ENCODE results near the gene MRPS23. TPM values are rescaled to one million over a fixed set of nuclear protein-coding genes. Genes with fewer than 3 reads are reported as not detected.

The MRPS23 gene
- total RNA-seq: 24.3 and 38.6 TPM in 2 replicates

GRCh38 chr17:57849874-57850754 is at the start of gene MRPS23:
Gene MRPS23 (minus strand): TSS chr17:57850044. CDS start chr17:57850010, 34 bp downstream.

Other genes with a start within 250 kb of the MRPS23 start
- not detected in 2 replicates for gene CCDC182, start 104.7 kb downstream of the MRPS23 start, total RNA-seq
- 5.8 and 6.0 TPM in 2 replicates for gene CUEDC1, start 105.4 kb upstream of the MRPS23 start, total RNA-seq
- 21.9 and 26.0 TPM in 2 replicates for gene VEZF1, start 138.2 kb upstream of the MRPS23 start, total RNA-seq
- gene SRSF1, start 157.2 kb upstream of the MRPS23 start, total RNA-seq: 184 and 215 TPM in 2 replicates
- gene DYNLL2, start 233.4 kb upstream of the MRPS23 start, total RNA-seq: 10.1 and 17.7 TPM in 2 replicates

Data from tracheal epithelial cell (primary cell).